ENCODE measurements around the gene POLH. TPM values are rescaled to one million over a fixed set of nuclear protein-coding genes. Genes with fewer than 3 reads are reported as not detected.

Gene POLH
- total and polyA plus RNA-seq, 9 of the 15 experiments (the other 6 are each of a cell fraction or from before 2014, with no cell fraction given): 5.8 to 31.6 (median 20.6) TPM

- TF ChIP-seq THRA (IDR thresholded peaks at IDR 0.05) (no peak), TFE3 (CRISPR knock-in tag; IDR thresholded peaks at IDR 0.05) (no peak), ZNF583 (CRISPR knock-in tag; IDR thresholded peaks at IDR 0.05) (peak; percentile 69; the same call in 1 of the 2 replicates), ZBTB9 (CRISPR knock-in tag; IDR thresholded peaks at IDR 0.05) (peak; percentile 40; the same call in 1 of the 2 replicates), USF1 (CRISPR knock-in tag; IDR thresholded peaks at IDR 0.05) (peak; percentile 11; the same call in 1 of the 2 replicates), POLR2G (IDR thresholded peaks at IDR 0.05; ENCODE audit: low read depth, low read length) (peak; percentile 63), MYC (IDR thresholded peaks at IDR 0.05; ENCODE audit: low read depth, low read length) (no peak), MYC (CRISPR knock-in tag; IDR thresholded peaks at IDR 0.05; ENCODE audit: borderline replicate concordance, low read depth) (0 out of 2 replicates have a peak, but pooled peaks have one; percentile 15), ARID4B (CRISPR knock-in tag; IDR thresholded peaks at IDR 0.05) (peak; percentile 32; the same call in 1 of the 2 replicates), ZNF830 (CRISPR knock-in tag; IDR thresholded peaks at IDR 0.05) (0 out of 2 replicates have a peak, but pooled peaks have one; percentile 84), STAT5B (CRISPR knock-in tag; IDR thresholded peaks at IDR 0.05) (no peak), KAT7 (CRISPR knock-in tag; IDR thresholded peaks at IDR 0.05; ENCODE audit: borderline replicate concordance) (no peak), ZNF785 (CRISPR knock-in tag; IDR thresholded peaks at IDR 0.05) (no peak), ZNF212 (CRISPR knock-in tag; IDR thresholded peaks at IDR 0.05) (no peak), ZFPM2 (CRISPR knock-in tag; IDR thresholded peaks at IDR 0.05) (0 out of 2 replicates have a peak, but pooled peaks have one; percentile 33), THRAP3 (IDR thresholded peaks at IDR 0.05; ENCODE audit: borderline replicate concordance) (no peak), OTX1 (CRISPR knock-in tag; IDR thresholded peaks at IDR 0.05) (peak; percentile 81), ZNF12 (CRISPR knock-in tag; IDR thresholded peaks at IDR 0.05) (no peak; the same call in 1 of the 2 replicates), HMG20B (CRISPR knock-in tag; IDR thresholded peaks at IDR 0.05) (no peak)
These were observed 49.5 kb downstream of the POLH start (continued) for GRCh38 chr6:43625393-43625992.
